GM03348 (cell line): ENCODE data around the gene ADNP.

Experiments used
- DNase-seq: peaks from one replicate; pipeline ENCODE4 v3.0.0; 2012; ENCODE audit warnings: low spot score

ADNP gene

GRCh38 chr20:50932016-50932485 is 814 bp upstream of the ADNP start:
- no peak for DNase-seq

DNA sequence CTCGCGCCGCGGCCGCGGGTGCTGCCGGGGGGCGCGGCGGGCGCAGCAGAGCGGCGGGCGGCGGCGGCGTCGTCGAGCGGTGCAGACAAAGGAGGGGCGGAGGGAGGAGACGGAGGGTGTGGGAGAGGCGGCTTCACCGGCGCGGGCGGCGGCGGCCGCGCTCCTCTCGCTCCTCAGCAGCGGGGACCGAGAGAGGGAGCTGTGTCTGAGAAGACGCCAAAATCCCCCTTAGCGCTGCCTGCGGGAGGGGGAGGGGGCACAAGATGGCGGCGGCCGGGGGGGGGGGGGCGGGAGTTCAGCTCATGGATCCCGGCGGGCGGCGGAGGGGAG is 296 bp downstream of the ADNP start:
- no peak for DNase-seq

GRCh38 chr20:50930139-50930975 is 880 bp downstream of the ADNP start:
- no peak for DNase-seq

DNA sequence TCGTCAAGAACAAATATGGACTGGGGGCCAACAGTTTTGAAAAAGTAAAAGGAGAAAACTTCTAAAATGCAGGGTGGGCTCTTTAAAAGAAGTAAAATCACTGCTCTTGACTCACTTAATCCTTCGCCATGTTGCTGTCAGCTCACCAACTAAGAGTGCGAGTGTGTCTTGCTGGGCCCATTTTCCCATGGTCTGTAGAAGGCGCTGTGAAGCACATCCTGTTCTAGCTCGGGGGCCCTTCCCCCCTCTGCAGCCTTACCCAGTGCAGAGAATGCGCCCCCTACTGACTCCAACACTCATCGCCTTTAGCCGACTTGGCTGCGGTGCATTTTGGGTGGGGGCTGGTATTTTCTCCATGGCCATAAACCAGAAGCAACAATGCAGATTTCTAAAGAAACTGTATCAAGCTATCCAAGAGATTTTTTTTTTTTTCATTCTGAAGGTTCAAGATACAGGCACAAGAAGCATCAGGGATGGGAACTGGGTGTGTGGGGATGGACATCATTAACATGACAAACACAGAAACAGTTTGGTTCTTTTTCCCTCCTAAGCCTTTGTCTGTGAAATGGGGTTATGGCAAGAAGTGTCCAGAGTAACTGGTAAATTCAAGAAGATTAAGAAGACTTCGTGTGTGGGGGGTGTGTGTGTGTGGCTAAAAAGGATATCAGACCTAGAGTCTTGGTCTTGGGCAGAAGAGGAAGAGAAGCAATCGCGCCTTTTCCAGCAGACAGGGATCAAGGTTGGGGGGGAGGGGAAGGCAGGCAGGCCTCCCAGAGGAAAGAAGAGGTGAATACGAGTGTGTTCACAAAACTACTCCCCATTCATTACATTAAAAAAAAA is 1.7 kb downstream of the ADNP start:
- peak; percentile 85 for DNase-seq

GRCh38 chr20:50928469-50928868 is 2.8 kb downstream of the ADNP start:
- DNase-seq, result no peak

DNA sequence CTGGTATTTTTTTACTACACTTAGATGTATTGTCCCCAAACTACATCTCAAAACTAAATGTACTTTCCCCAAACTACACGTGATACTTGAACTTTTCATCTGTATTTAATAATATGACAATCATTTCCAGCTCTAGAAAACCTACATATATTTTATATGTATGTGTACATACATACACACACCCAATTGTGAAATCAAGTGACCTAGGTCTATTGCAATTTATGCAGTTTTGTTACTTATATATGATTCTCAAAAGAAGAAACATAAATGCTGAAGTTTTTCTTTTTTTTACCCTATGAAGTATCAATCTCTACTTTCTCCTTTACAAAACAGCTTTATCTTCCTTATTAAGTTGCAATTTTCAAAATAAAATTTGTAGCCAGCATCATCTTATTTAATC is 4.7 kb downstream of the ADNP start:
- DNase-seq, result no peak

GRCh38 chr20:50924261-50924920 is 6.8 kb downstream of the ADNP start:
- DNase-seq, result no peak

DNA sequence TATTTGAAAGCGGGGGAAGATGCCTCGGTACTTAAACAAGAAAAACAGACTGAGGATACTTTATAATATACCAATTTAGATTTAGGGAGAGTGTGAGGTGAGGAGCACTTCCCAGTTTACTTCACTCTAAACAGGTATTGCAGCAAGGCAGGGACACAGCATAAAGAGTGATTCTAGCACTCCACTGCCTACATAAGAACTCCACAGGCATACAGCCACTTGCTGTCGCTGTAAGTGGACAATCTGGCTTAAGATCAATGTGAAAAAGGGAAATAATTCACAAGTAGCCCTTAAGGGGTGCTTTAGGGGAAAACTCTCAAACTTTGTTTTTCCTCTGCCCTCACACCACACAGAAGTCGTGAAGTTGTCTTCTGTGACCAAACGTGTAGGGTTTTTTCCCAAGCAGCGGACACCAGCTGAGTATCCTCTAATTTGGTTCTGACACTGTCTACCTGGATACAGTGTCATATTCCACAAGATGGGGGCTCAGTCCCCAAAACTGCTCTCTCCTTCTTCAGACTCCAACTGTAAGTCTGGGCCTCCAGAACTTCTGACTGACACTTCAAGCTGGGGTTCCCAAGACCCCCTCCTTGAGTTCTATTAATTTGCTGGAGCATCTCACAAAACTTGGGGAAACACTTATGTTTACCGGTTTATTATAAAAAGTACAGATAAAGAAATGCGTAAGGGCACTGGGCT is 9.3 kb downstream of the ADNP start:
- DNase-seq, result no peak

GRCh38 chr20:50920997-50921396 is 10.2 kb downstream of the ADNP start:
- DNase-seq, result no peak

DNA sequence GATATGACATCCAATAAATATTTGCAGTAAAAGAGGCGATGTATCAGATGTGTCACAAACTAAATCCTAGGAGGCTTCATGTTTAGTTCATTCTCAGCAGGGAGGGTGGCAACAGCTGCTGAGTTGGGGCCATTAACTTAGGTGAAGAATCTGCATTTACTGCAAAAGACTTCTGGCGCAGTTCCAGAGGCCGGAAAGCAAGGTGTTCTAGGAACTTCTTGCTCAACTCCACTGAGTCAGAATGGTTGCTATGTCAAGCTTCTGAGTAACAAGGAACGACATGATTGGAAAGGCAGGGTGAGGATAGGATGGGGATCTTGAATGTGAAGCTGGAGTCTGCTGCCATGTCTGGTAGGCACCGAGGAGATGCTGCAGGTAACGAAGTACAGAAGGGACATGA is 11.7 kb downstream of the ADNP start:
- no peak for DNase-seq

GRCh38 chr20:50918403-50918802 is 12.8 kb downstream of the ADNP start:
- DNase-seq, result peak; percentile 33

- DNase-seq, result no peak
Observed at GRCh38 chr20:50916934-50917333, 14.3 kb downstream of the ADNP start.

GRCh38 chr20:50916257-50916656 is 15.0 kb downstream of the ADNP start:
- DNase-seq, result no peak

- DNase-seq, result peak; percentile 49
Observed at GRCh38 chr20:50915424-50915823, 15.8 kb downstream of the ADNP start.

DNA sequence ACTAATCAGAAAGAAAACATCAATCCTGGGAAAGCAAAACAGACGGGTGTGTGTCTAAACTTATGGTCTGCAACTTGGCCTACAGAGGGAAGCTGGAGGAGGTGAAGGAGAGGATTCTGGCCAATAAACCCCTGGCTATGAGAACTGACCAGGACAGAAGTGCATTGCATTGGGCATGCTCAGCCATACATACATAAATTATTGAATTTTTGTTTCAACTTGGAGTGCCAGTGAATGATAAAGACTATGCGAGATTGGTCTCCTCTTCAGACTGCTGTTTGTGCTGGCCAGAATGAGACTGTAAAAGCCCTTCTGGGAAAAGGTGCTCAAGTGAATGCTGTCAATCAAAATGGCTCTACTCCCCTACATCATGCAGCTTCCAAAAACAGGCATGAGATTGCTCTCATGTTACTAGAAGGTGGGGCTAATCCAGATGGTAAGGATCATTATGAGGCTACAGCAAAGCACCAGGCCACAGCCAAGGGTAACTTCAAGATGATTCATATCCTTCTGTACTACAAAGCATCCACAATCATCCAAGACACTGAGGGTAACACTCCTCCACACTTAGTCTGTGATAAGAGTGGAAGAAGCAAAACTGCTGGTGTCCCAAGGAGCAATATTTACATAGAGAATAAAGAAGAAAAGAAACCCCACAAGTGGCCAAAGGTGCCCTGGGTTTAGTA is 17.4 kb downstream of the ADNP start:
- DNase-seq, result peak; percentile 45

- DNase-seq, result no peak
Observed at GRCh38 chr20:50911716-50912115, 19.5 kb downstream of the ADNP start.

DNA sequence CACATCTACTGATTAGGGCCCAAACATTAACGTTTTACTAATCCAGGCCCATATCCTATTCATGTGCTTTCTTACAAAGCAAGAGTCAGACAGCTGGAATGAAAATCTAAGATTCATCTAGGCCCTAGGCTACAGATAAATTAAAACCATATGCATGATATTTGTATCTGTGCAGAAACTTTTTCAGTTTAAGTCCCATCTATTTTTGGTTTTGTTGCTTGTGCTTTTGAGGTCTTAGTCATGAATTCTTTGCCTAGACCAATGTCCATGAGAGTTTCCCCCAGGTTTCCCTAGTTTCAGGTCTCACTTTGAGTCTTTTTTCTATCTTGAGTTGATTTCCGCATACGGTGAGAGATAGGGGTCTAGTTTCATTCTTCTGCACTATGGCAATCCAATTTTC is 20.2 kb downstream of the ADNP start:
- peak; percentile 76 for DNase-seq

- DNase-seq, result no peak
Observed at GRCh38 chr20:50909413-50909812, 21.8 kb downstream of the ADNP start.

DNA sequence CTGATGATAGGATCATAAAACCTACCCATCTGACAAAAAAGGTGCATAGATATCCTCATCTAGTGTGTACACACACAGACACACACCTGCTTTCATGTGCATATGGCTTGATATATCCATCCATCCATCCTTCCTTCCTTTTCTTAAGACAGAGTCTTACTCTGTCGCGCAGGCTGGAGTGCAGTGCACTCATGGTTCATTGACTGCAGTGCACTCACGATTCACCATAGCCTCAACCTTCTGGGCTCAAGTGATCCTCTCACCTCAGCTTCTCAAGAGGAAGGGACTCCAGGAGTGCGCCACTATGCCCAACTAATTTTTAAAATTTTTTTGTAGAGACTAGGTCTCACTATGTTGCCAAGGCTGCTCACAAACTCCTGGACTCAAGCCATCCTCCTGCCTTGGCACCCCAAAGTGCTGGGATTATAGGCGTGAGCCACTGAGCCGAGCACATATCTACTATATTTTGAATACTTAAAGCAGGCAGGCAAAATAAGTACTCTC is 27.1 kb downstream of the ADNP start:
- no peak for DNase-seq

DNA sequence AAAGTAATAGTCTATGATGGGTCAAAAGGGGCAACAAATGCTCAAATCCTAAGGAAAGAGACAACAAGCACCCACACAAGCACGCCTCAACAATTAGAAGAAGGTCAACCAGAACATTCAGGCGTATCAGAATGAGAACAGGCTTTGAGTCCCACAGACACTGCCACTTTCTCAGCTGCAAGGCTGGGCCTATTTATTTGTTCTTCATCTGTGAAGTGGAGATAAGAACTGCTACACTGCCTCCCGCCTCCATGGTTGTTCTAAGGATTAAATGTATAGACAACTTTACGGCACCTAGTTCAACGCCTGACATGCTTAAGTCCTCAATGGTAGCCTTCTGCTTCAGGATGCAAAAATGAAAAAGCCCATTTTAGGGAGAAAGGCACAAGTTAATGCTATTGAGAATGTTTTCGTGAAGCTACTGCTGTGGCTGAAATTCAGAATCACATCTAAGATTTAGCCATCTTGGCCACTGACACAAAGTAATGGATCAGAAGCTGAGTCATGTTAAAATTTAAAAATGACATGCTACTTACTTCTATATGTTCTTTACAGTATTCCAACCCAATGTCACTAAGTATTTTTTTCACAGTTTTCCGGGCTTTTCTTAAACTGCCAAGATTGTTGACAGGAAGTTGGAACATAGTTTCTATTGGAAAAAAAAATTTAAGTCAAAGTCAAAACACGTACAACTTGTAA is 27.7 kb downstream of the ADNP start:
- no peak for DNase-seq

DNA sequence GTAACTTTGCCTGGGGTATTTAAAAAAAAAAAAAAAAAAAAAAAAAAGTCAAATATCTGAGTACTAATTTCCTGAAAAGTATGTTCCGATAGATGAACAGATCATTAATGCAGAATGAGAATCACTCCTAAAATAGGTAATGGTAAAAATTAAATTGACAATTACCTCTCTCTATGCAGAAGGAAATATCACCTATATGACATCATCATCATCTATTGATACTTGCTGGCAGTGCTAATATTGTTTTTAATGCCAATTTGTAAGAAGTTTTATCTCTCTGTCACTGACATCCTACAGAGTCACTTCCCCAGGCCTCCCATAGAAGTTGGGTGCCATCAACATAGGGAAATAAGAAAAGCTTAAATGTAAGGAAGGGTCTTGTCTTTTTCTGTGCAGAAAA is 29.9 kb downstream of the ADNP start:
- DNase-seq, result no peak
